Suprapubic skin (tissue), 4 donors: Measurements from ENCODE around the gene SLC29A2. TPM values are rescaled to one million over a fixed set of nuclear protein-coding genes. Genes with fewer than 3 reads are reported as not detected.
A peak's percentile ranks its signal among the peaks of the same experiment; 100 is the strongest.

Experiments
- DNase-seq, 2 donors: peaks; one replicate each; pipeline ENCODE4 v3.0.0-alpha.2; 2019; ENCODE audit warnings: low spot score in 2 of 2
- H3K27ac ChIP-seq: fragments of 200-600 bp; sonication (generic); one replicate; pipeline ENCODE4 v1.5.1; 2019
- H3K27me3 ChIP-seq: fragments of 200-600 bp; sonication (generic); one replicate; pipeline ENCODE4 v1.5.1; 2019
- H3K36me3 ChIP-seq: fragments of 200-600 bp; sonication (generic); one replicate; pipeline ENCODE4 v1.5.1; 2019
- H3K4me1 ChIP-seq: fragments of 200-600 bp; sonication (generic); one replicate; pipeline ENCODE4 v1.5.1; 2019
- H3K4me3 ChIP-seq: fragments of 200-600 bp; sonication (generic); one replicate; pipeline ENCODE4 v1.5.1; 2019; ENCODE audit warnings: mild to moderate bottlenecking
- H3K9me3 ChIP-seq: fragments of 200-600 bp; sonication (generic); one replicate; pipeline ENCODE4 v1.5.1; 2019
- EP300 ChIP-seq: sonication (generic); formaldehyde crosslinking; IDR thresholded peaks from one replicate; pipeline ENCODE4 v1.6.1; 2017; ENCODE audit warnings: antibody characterized with exemption
- POLR2A ChIP-seq, 2 donors: fragments of 450-650 bp; IDR thresholded peaks; one replicate each; pipeline ENCODE4 v1.6.1; 2017; ENCODE audit warnings: antibody characterized with exemption in 2 of 2, mild to moderate bottlenecking in 2 of 2, moderate library complexity in 2 of 2
- POLR2AphosphoS5 ChIP-seq, 3 donors: sonication (generic); formaldehyde crosslinking; IDR thresholded peaks; one replicate each; pipeline ENCODE4 v1.6.1; 2017; ENCODE audit warnings: antibody characterized with exemption in 3 of 3
- WGBS: methylation state at CpG from one replicate; pipeline ENCODE4 v1.1.5; 2018; 5-methylcytosine and 5-hydroxymethylcytosine counted together
- total RNA-seq, 4 donors: library from RNA; depleted of rRNA; stranded (reverse); fragments of >200 nt; gene quantifications; one replicate each; pipeline ENCODE4 v1.1.0, GENCODE V29; 2016
- TF ChIP-seq, protein P1 (sequence below), 2 donors: fragments of 200-600 bp in 1 of 2; fragments of 450-650 bp in 1 of 2; sonication (generic) in 1 of 2; IDR thresholded peaks; one replicate each; pipeline ENCODE4 v1.5.1; 2016 to 2019; ENCODE audit warnings: antibody characterized with exemption in 2 of 2, mild to moderate bottlenecking in 1 of 2, moderate library complexity in 1 of 2

Gene SLC29A2
- total RNA-seq, 4 donors from 2014 or later: 2.2 to 4.7 (median 3.9) TPM

DNA sequence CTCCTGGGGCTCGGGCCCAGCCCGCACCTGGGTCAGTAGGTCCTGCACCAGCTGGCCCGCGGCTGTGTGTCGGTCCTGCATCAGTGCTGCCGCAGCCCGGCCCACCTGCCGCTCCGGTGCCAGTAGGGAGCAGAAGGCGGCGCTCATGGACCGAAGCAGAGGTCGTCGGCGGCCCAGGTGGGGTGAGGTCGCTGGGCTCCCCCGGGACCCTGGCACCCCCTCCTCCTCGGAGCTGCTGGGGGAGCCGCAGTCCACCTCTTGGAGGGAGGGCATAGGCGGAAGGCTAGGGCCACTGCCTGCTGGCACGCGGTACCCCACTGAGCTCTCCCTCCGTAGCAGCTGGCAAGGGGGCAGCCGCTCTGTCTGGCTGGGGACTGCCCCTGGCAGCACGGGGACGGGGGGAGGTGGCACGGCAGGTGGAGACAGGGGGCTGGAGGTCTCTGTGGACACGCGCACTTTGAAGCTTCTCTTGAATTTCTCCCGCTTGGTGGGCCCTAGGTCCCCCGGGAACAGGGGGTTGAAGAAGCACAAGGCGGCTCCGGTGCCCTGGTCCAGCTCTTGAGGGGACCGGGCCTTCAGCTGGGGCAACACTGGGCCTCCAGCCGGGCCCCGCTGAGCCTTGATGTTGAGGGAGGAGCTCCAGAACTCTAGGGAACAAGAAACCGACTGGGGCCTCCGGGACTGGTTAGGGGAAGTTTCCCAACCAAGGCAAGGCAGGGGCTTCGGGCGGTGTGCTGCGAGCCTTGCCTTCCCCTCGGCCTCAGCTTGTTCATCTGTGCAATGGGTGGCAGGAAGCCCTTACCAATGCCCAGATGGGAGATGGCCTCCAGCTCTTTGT lies 36.7 kb downstream of the SLC29A2 start:
- Histone ChIP-seq H3K36me3 (peaks cover 44% of the 10 kb centered on the region), H3K27me3 (no peaks in the 10 kb centered on the region), H3K9me3 (no peaks in the 10 kb centered on the region), H3K4me1 (peaks cover 62% of the 10 kb centered on the region), H3K27ac (no peak overlapping the region), H3K4me3 (peak overlapping the region; percentile 71)
- DNase-seq: peak in 1 of 2 donors; percentile 67
- 59% methylated on average over 19 of the region's 42 CpGs for WGBS
- TF ChIP-seq POLR2A (IDR thresholded peaks at IDR 0.05): no peak
- no peak for TF ChIP-seq EP300
- no peak for TF ChIP-seq POLR2AphosphoS5 (IDR thresholded peaks at IDR 0.05)
- TF ChIP-seq, protein P1, sequence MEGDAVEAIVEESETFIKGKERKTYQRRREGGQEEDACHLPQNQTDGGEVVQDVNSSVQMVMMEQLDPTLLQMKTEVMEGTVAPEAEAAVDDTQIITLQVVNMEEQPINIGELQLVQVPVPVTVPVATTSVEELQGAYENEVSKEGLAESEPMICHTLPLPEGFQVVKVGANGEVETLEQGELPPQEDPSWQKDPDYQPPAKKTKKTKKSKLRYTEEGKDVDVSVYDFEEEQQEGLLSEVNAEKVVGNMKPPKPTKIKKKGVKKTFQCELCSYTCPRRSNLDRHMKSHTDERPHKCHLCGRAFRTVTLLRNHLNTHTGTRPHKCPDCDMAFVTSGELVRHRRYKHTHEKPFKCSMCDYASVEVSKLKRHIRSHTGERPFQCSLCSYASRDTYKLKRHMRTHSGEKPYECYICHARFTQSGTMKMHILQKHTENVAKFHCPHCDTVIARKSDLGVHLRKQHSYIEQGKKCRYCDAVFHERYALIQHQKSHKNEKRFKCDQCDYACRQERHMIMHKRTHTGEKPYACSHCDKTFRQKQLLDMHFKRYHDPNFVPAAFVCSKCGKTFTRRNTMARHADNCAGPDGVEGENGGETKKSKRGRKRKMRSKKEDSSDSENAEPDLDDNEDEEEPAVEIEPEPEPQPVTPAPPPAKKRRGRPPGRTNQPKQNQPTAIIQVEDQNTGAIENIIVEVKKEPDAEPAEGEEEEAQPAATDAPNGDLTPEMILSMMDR (IDR thresholded peaks at IDR 0.05): no peak

DNA sequence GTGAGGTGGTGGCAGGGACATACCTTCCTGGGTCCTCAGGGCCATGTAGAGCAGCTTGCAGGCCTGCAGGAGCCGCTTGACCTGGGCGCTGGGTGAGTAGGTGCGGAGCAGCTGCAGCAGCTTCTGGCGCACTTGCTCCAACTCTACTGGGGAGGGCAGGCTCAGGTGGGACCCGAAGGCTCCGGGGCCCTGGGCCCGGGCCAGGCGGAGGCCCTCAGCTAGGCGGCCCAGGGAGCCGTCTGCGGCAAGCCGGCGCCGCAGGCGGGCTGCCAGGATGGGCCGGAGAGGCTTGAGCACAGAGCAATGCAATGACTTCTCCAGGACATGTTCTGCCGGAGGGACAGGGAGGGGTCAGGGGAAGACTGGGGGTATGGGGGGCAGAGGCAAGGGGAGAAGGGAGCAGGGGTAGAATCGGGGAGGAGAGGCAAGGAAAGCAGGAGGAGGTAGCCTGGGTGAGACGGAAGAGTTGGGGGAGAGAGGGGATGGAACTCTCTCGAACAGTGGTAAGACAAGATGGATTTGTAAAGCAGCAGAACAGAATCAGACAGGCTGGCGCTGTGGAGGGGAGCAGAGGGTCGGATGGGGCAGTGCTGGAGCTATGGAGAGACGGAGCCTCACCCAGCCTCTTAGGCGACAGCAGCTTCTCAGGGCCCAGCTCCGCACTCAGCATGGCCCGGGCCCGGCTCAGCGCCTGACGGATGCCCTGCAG lies 37.5 kb downstream of the SLC29A2 start:
- 73% methylated on average over 17 of the region's 29 CpGs for WGBS
- Histone ChIP-seq H3K9me3 (no peaks in the 10 kb centered on the region), H3K27ac (no peak overlapping the region), H3K4me1 (peaks cover 58% of the 10 kb centered on the region), H3K4me3 (peak overlapping the region; percentile 71), H3K27me3 (no peaks in the 10 kb centered on the region), H3K36me3 (peaks cover 36% of the 10 kb centered on the region)
- peak in 1 of 2 donors; percentile 32 for DNase-seq
- TF ChIP-seq EP300 (no peak), POLR2A (IDR thresholded peaks at IDR 0.05) (no peak), POLR2AphosphoS5 (IDR thresholded peaks at IDR 0.05) (no peak)
- TF ChIP-seq, protein P1 (IDR thresholded peaks at IDR 0.05): no peak

DNA sequence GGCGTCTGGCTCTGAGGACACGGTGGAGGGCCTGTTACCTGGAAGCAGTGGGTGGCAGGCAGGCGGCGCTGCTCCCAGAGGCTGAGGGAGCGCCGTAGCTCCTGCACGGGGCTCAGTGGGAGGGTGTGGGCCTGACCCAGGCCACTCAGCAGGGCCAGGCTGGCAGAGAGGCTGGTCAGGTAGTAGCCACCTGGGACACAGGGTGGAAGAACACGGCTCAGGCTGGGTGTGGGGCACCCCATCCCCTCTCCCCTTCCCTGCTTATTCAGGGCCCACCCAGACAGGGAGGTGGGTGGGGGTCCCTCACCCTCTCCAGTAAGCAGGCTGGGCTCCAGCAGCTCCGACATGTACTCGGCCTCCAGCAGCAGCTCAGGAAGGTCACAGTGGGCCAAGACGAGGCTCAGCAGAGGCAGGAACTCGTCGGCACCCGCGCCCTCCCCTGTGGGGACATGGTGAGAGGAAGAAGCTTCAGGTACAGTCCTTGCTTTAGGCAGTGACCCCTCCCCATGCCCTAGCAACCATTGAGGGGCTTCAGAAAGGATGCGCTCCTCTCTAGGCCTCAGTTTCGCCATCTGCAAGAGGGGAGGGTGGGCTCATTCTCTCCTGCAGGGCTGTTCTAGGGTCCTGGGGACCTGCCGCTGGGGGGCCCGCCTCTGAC lies 38.2 kb downstream of the SLC29A2 start:
- DNase-seq: no peak
- Histone ChIP-seq H3K9me3 (no peaks in the 10 kb centered on the region), H3K27ac (no peak overlapping the region), H3K4me3 (no peak overlapping the region), H3K36me3 (peaks cover 36% of the 10 kb centered on the region), H3K27me3 (no peaks in the 10 kb centered on the region), H3K4me1 (peaks cover 58% of the 10 kb centered on the region)
- WGBS: 67% methylated on average over 2 of the region's 19 CpGs
- TF ChIP-seq POLR2A (IDR thresholded peaks at IDR 0.05) (no peak), POLR2AphosphoS5 (IDR thresholded peaks at IDR 0.05) (no peak), EP300 (no peak)
- TF ChIP-seq, protein P1 (IDR thresholded peaks at IDR 0.05): no peak

DNA sequence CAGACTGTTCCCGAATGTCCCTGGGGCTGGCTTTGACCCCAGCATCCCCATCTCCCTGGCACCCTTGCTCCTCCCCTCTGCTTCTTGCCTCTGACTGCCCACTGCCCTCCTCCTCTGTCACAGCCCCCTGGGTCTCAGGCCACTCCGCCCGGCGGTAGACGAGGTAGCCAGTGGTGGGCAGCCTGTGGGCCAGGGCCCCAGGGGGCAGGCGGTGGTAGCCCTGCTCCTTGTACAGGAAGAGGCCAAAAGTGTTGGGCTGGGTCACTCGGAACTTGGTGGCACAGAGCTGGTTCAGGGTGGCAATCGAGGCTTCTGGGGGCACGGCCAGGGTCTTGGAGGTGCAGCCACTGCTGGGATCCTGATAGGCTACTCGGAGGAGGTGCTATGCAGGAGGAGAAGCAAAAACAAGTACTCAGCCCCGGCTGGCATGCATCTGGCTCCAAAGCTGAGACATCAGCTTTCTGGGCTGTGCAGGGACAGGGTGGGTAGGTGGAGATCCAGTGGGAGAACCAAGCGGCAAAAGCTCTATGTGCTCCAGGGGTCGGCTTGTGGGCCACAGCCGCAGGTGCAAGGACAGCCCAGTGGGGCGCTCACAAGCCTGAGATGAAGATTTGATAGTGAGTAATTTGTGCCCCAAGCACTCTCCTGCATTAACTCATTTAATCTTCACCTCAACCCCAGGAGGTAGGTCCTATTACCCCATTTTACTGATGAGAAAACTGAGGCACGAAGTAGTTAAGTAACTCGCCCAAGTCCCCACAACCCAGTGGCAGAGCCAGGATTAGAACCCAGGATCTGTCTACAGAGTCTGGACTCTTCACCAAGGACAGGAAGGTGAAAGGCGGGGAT lies 39.0 kb downstream of the SLC29A2 start:
- H3K36me3 ChIP-seq: peaks cover 30% of the 10 kb centered on the region
- H3K27me3 ChIP-seq: no peaks in the 10 kb centered on the region
- no peaks in the 10 kb centered on the region for H3K9me3 ChIP-seq
- H3K27ac ChIP-seq: no peak overlapping the region
- DNase-seq: no peak
- TF ChIP-seq POLR2A (IDR thresholded peaks at IDR 0.05): no peak
- TF ChIP-seq EP300: no peak
- TF ChIP-seq, protein P1 (IDR thresholded peaks at IDR 0.05): no peak
- TF ChIP-seq POLR2AphosphoS5 (IDR thresholded peaks at IDR 0.05): no peak
- H3K4me3 ChIP-seq: no peak overlapping the region
- WGBS: 77% methylated on average over 16 of the region's 18 CpGs
- peaks cover 58% of the 10 kb centered on the region for H3K4me1 ChIP-seq
